ENCODE measurements around the gene MDFI. TPM values are rescaled to one million over a fixed set of nuclear protein-coding genes. Genes with fewer than 3 reads are reported as not detected.

MDFI gene
- total RNA-seq, 1 donor from 2014 or later = 94.7 TPM

GRCh38 chr6:41626022-41626421 lies 12.2 kb upstream of the MDFI start:
- Histone ChIP-seq H3K27ac (no peak overlapping the region), H3K36me3 (no peaks in the 10 kb centered on the region), H3K27me3 (no peaks in the 10 kb centered on the region), H3K4me3 (no peak overlapping the region), H3K4me1 (no peaks in the 10 kb centered on the region), H3K9me3 (peaks cover 0 to 6% of the 10 kb centered on the region in 2 donors)
- no peak for DNase-seq (ENCODE audit: low spot score in 2 of 2)
- no peak for TF ChIP-seq CTCF (IDR thresholded peaks at IDR 0.05)
- intact Hi-C loops (cut with DNase I) = no loop called here

- no peaks in the 10 kb centered on the region for H3K4me1 ChIP-seq
- no peaks in the 10 kb centered on the region for H3K36me3 ChIP-seq
- no peak for TF ChIP-seq CTCF (IDR thresholded peaks at IDR 0.05)
- no peaks in the 10 kb centered on the region for H3K27me3 ChIP-seq
- no peaks in the 10 kb centered on the region for H3K9me3 ChIP-seq
- intact Hi-C loops (cut with DNase I) = no loop called here
- DNase-seq (ENCODE audit: low spot score in 2 of 2) = no peak
- H3K4me3 ChIP-seq = no peak overlapping the region
- no peak overlapping the region for H3K27ac ChIP-seq
These were observed 11.4 kb upstream of the MDFI start for GRCh38 chr6:41626917-41627316.

DNA sequence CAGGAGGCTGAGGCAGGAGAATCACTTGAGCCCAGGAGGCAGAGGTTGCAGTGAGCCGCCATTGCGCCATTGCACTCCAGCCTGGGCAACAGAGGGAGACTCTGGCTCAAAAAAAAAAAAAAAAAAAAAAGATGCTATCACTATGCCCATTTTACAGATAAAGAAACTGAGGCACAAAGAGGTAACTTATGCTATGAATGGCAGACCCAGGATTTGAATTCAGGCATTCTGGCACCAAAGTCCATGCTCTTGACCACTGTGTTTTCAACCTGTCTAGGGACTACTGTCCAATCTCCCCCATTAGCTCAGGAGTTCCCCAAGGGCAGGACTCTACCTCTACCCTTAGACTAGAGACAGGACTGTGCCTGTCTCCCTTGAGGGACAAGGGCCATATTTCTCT lies 9.1 kb upstream of the MDFI start:
- H3K27ac ChIP-seq = no peak overlapping the region
- no peaks in the 10 kb centered on the region for H3K36me3 ChIP-seq
- H3K4me1 ChIP-seq = no peaks in the 10 kb centered on the region
- no peak for DNase-seq (ENCODE audit: low spot score in 2 of 2)
- intact Hi-C loops (cut with DNase I) = no loop called here
- no peaks in the 10 kb centered on the region for H3K27me3 ChIP-seq
- no peaks in the 10 kb centered on the region for H3K9me3 ChIP-seq
- no peak overlapping the region for H3K4me3 ChIP-seq
- TF ChIP-seq CTCF (IDR thresholded peaks at IDR 0.05) = no peak

- Histone ChIP-seq H3K4me3 (no peak overlapping the region), H3K4me1 (no peaks in the 10 kb centered on the region), H3K9me3 (no peaks in the 10 kb centered on the region), H3K27me3 (no peaks in the 10 kb centered on the region), H3K36me3 (no peaks in the 10 kb centered on the region), H3K27ac (no peak overlapping the region)
- TF ChIP-seq CTCF (IDR thresholded peaks at IDR 0.05) = no peak
- DNase-seq (ENCODE audit: low spot score in 2 of 2) = no peak
- intact Hi-C loops (cut with DNase I) = no loop called here
These were observed 8.2 kb upstream of the MDFI start for GRCh38 chr6:41630069-41630468.

DNA sequence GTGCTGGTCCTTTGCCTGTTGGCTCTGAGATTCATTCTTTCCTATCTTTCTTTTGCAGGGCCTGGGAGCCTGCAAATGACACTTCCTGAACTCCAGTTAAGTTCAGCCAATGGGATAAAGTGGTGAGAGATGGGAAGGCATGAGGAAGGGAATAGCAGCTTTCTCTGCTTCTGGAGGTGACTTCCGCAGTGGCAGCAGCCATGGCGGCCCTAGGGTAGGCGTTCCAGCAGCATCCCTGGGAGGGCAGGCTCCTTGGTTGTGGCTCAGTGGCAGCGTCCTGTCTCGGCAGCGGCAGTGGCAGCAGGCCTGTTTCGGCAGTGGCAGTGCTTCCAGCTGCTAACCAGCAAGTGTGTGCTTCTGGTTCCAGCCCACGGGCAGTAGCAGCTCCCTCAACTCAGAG lies 7.3 kb upstream of the MDFI start:
- Histone ChIP-seq H3K4me3 (no peak overlapping the region), H3K36me3 (no peaks in the 10 kb centered on the region), H3K9me3 (no peaks in the 10 kb centered on the region), H3K4me1 (no peaks in the 10 kb centered on the region), H3K27ac (no peak overlapping the region), H3K27me3 (no peaks in the 10 kb centered on the region)
- no peak for DNase-seq (ENCODE audit: low spot score in 2 of 2)
- intact Hi-C loops (cut with DNase I) = no loop called here
- TF ChIP-seq CTCF (IDR thresholded peaks at IDR 0.05) = no peak

GRCh38 chr6:41633056-41633634 lies 5.1 kb upstream of the MDFI start:
- peaks cover 11% of the 10 kb centered on the region for H3K27me3 ChIP-seq
- no peak for DNase-seq (ENCODE audit: low spot score in 2 of 2)
- no peak overlapping the region for H3K27ac ChIP-seq
- TF ChIP-seq CTCF (IDR thresholded peaks at IDR 0.05) = no peak
- H3K36me3 ChIP-seq = no peaks in the 10 kb centered on the region
- no peak overlapping the region for H3K4me3 ChIP-seq
- H3K9me3 ChIP-seq = no peaks in the 10 kb centered on the region
- H3K4me1 ChIP-seq = peaks cover 8 to 11% of the 10 kb centered on the region in 2 donors
- intact Hi-C loops (cut with DNase I) = no loop called here

All from ascending aorta (tissue), 2 donors.